Smooth muscle cell (in vitro differentiated cells): Measurements from ENCODE around the gene KIAA1958. TPM values are rescaled to one million over a fixed set of nuclear protein-coding genes. Genes with fewer than 3 reads are reported as not detected.

Source experiments
- DNase-seq: peaks from one replicate; lab custom pipeline; 2025; ENCODE audit not compliant: unreplicated experiment; lab: John Stamatoyannopoulos, UW
- H2AFZ ChIP-seq: fragments of 200-600 bp; sonication (generic); 2 replicates; pipeline ENCODE4 v1.6.0; 2016; ENCODE audit warnings: antibody characterized with exemption, low read depth, mild to moderate bottlenecking
- H3F3A ChIP-seq: fragments of 200-600 bp; sonication (generic); 2 replicates; pipeline ENCODE4 v1.6.0; 2017; ENCODE audit warnings: antibody characterized with exemption, low read depth
- H3K27ac ChIP-seq: fragments of 200-600 bp; sonication (generic); 2 replicates; pipeline ENCODE4 v1.5.1; 2016; ENCODE audit warnings: low read depth, mild to moderate bottlenecking
- H3K27me3 ChIP-seq: fragments of 200-600 bp; sonication (generic); 2 replicates; pipeline ENCODE4 v1.6.1; 2016; ENCODE audit warnings: low read depth, mild to moderate bottlenecking
- H3K36me3 ChIP-seq: fragments of 200-600 bp; sonication (generic); 2 replicates; pipeline ENCODE4 v1.5.1; 2016; ENCODE audit warnings: low read depth
- H3K4me1 ChIP-seq: fragments of 200-600 bp; sonication (generic); 2 replicates; pipeline ENCODE4 v1.5.1; 2016; ENCODE audit warnings: low read depth
- H3K4me2 ChIP-seq: fragments of 200-600 bp; sonication (generic); 2 replicates; pipeline ENCODE4 v1.6.0; 2016; ENCODE audit warnings: mild to moderate bottlenecking
- H3K4me3 ChIP-seq: fragments of 200-600 bp; sonication (generic); 2 replicates; pipeline ENCODE4 v1.5.1; 2016; ENCODE audit warnings: mild to moderate bottlenecking
- H3K79me2 ChIP-seq: fragments of 200-600 bp; sonication (generic); 2 replicates; pipeline ENCODE4 v1.6.0; 2016; ENCODE audit warnings: low read depth, mild to moderate bottlenecking
- H3K9ac ChIP-seq: fragments of 200-600 bp; sonication (generic); 2 replicates; pipeline ENCODE4 v1.6.0; 2016; ENCODE audit warnings: low read depth
- H3K9me3 ChIP-seq: fragments of 200-600 bp; sonication (generic); replicated peaks from 2 replicates; pipeline ENCODE4 v1.5.1; 2016; ENCODE audit warnings: low read depth
- H4K20me1 ChIP-seq: fragments of 200-600 bp; sonication (generic); 2 replicates; pipeline ENCODE4 v1.6.0; 2016; ENCODE audit warnings: low read depth
- WGBS: methylation state at CpG from one replicate; pipeline ENCODE4 v1.1.7; 2016; ENCODE audit warnings: low lambda C conversion rate; 5-methylcytosine and 5-hydroxymethylcytosine counted together
- polyA plus RNA-seq: library from polyadenylated mRNA; unstranded; fragments of >200 nt; fragmentation: Nextera tagmentation; extraction: Ambion mirVana; gene quantifications from 2 replicates; pipeline ENCODE4 v1.2.1, GENCODE V29; 2016
- total RNA-seq: library from RNA; depleted of rRNA; stranded (reverse); fragments of >200 nt; gene quantifications from 2 replicates; pipeline ENCODE4 v1.2.3, GENCODE V29; 2014
- TF ChIP-seq, protein P1 (sequence below): fragments of 200-600 bp; sonication (generic); IDR thresholded peaks from 2 replicates; pipeline ENCODE4 v1.5.1; 2017; ENCODE audit warnings: borderline replicate concordance, mild to moderate bottlenecking, antibody characterized with exemption; ENCODE audit not compliant: insufficient read depth, poor library complexity, severe bottlenecking

Gene KIAA1958
- total and polyA plus RNA-seq, 2 experiments from 2014 or later = 1.1 to 1.8 TPM

DNA sequence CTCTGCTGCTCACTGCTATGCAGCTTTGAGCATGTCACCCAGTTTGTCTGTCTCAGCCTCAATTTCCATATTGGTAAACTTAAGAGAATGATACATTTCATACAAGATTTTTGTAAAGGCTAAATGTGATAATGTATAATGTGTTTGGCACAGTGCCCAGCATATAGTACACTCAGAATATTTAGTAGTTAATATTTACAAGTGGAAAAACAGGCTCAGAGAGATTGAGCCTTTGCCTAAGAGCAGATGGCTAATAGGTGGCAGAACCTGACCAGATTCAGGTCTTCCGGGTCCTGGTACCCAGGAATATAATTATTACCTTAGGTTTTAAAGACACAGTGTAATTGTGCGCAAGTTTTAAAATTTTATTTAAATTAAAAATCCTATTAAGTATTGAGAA is 46.8 kb upstream of the KIAA1958 start:
- WGBS = 85% methylated on average over 2 of the region's 2 CpGs

DNA sequence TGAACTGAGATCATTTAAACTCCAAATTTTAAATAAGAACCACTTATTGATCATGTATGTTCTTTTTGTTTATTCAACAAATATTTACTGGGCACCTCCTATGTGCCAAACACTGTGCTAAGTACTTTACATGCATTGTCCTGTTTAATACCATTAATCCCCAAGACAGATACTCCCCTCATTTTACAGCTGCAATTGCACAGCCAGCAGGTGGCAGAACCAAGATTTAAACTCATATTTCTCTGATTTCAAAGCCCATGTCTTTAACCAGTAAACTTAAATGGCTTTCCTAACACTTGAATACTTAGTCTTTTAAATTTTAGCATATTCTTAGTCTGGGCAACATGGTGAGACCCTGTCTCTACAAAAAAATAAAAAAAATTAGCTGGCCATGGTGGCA is 43.4 kb upstream of the KIAA1958 start:
- Histone ChIP-seq H2AFZ (no peak overlapping the region), H3K4me3 (no peak overlapping the region), H3K4me1 (no peaks in the 10 kb centered on the region), H4K20me1 (no peaks in the 10 kb centered on the region), H3K4me2 (no peak overlapping the region), H3K27ac (no peak overlapping the region), H3K27me3 (no peaks in the 10 kb centered on the region), H3F3A (no peaks in the 10 kb centered on the region), H3K36me3 (no peaks in the 10 kb centered on the region), H3K79me2 (no peaks in the 10 kb centered on the region), H3K9ac (no peak overlapping the region), H3K9me3 (no peaks in the 10 kb centered on the region)
- no peak for DNase-seq
- TF ChIP-seq, protein P1, sequence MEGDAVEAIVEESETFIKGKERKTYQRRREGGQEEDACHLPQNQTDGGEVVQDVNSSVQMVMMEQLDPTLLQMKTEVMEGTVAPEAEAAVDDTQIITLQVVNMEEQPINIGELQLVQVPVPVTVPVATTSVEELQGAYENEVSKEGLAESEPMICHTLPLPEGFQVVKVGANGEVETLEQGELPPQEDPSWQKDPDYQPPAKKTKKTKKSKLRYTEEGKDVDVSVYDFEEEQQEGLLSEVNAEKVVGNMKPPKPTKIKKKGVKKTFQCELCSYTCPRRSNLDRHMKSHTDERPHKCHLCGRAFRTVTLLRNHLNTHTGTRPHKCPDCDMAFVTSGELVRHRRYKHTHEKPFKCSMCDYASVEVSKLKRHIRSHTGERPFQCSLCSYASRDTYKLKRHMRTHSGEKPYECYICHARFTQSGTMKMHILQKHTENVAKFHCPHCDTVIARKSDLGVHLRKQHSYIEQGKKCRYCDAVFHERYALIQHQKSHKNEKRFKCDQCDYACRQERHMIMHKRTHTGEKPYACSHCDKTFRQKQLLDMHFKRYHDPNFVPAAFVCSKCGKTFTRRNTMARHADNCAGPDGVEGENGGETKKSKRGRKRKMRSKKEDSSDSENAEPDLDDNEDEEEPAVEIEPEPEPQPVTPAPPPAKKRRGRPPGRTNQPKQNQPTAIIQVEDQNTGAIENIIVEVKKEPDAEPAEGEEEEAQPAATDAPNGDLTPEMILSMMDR = peak; percentile 28

More for the DNA sequence above, 46.8 kb upstream of the KIAA1958 start:
- no peak for DNase-seq
- H3K36me3 ChIP-seq = no peaks in the 10 kb centered on the region
- no peaks in the 10 kb centered on the region for H3K79me2 ChIP-seq
- no peaks in the 10 kb centered on the region for H3K27me3 ChIP-seq
- H3F3A ChIP-seq = no peaks in the 10 kb centered on the region
- H3K4me1 ChIP-seq = no peaks in the 10 kb centered on the region
- no peak overlapping the region for H3K27ac ChIP-seq
- no peak overlapping the region for H2AFZ ChIP-seq
- H3K4me2 ChIP-seq = no peak overlapping the region
- H3K4me3 ChIP-seq = no peak overlapping the region
- no peaks in the 10 kb centered on the region for H3K9me3 ChIP-seq
- H4K20me1 ChIP-seq = no peaks in the 10 kb centered on the region
- H3K9ac ChIP-seq = no peak overlapping the region
- TF ChIP-seq, protein P1 = no peak

DNA sequence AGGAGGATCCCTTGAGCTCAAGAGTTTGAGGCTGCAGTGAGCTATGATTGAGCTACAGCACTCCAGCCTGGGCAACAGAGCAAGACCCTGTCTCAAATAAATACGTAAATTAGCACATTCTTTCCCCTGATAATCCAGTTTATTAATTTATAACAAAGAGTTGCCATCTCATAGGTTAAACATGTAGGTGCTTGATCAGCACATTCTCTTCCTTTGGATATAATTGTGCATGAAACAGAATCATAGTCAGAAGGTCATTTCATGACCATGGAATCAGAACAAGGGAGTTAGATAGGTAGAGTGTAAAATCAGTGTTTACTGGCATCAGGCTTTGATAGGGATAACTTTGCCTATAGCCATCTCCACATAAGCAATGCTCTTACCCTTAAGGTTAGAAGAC is 43.0 kb upstream of the KIAA1958 start:
- Histone ChIP-seq H3K9ac (no peak overlapping the region), H3K36me3 (no peaks in the 10 kb centered on the region), H3K27ac (no peak overlapping the region), H3K9me3 (no peaks in the 10 kb centered on the region), H4K20me1 (no peaks in the 10 kb centered on the region), H3K4me1 (no peaks in the 10 kb centered on the region), H2AFZ (no peak overlapping the region), H3F3A (no peaks in the 10 kb centered on the region), H3K4me3 (no peak overlapping the region), H3K27me3 (no peaks in the 10 kb centered on the region), H3K4me2 (no peak overlapping the region), H3K79me2 (no peaks in the 10 kb centered on the region)
- DNase-seq = no peak
- TF ChIP-seq, protein P1 = no peak
- 75% methylated on average over 1 of the region's 1 CpG for WGBS

DNA sequence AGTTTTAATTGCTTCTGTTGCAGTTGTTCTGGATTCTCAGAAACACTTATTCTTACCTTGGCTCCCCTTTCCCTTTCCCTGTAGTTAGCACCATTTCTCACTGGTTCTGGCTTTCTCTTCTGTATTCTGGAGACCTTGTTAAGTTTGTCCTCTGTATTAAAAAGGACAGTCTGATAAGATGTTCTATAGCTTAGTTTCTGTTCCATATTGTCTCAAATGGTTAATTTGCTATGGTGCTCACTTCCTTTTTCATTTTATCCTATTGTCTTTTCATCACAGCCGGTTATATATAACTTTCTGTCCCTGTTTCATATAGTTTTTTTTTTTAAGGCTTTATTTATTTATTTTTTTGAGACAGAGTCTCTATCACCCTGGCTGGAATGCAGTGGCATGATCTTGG is 41.4 kb upstream of the KIAA1958 start:
- H3K4me2 ChIP-seq = no peak overlapping the region
- no peak for DNase-seq
- no peak overlapping the region for H3K4me3 ChIP-seq
- H3F3A ChIP-seq = no peaks in the 10 kb centered on the region
- 97% methylated on average over 1 of the region's 1 CpG for WGBS
- no peaks in the 10 kb centered on the region for H4K20me1 ChIP-seq
- H3K4me1 ChIP-seq = no peaks in the 10 kb centered on the region
- H3K9me3 ChIP-seq = no peaks in the 10 kb centered on the region
- TF ChIP-seq, protein P1 = no peak
- H3K9ac ChIP-seq = no peak overlapping the region
- no peaks in the 10 kb centered on the region for H3K79me2 ChIP-seq
- H3K27ac ChIP-seq = no peak overlapping the region
- H3K36me3 ChIP-seq = no peaks in the 10 kb centered on the region
- no peaks in the 10 kb centered on the region for H3K27me3 ChIP-seq
- no peak overlapping the region for H2AFZ ChIP-seq
